SKM-1 treated with dmso at 0.1 percent for 144 hours (cell line): ENCODE data around the gene MPND.
A peak's percentile ranks its signal among the peaks of the same experiment; 100 is the strongest.

Experiments used
- DNase-seq: peaks from one replicate; lab custom pipeline; 2025; ENCODE audit not compliant: unreplicated experiment; lab: John Stamatoyannopoulos, UW

Gene MPND

DNA sequence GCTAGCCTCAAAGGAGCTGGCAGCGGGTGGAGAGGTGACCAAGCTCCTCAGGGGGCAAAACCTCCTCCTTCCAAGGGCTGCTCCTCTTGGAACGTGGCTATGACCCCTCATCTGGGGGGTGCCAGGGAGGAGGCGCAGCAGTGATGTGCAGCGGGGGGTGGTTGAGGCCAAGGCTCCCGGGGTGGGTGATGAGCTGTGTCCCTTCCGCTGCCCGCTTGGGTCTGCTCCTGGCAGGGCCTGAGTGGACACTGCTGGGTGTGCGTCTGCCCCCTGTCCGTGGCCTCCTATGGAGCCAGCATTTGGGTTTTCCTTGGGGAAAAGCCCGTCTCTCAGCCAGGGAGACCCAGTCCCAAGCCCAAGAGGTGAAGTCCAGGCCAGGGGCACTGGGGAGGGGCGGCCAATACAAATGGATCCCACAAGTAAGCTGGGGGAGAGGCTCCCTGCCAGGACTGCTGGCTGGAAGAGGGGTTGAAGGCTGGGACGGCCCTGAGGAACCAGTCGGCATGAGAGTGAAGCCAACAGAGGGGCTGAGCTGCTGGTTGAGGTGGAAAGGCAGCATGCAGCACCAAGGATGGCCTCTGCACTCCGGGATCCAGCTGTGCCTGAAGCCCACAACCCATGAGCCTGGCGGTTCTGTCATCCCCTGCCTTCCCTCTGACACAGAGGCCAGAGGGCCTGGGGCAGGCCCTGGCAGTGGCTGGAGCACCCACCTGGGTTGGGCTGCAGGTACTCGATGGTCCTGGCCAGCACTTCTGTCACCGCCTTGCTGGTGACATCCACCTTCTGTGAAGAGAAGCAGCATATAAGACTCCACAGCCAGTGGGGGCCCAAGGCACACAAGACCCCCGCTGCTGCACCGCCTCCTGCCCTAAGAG lies 22.7 kb downstream of the MPND start:
- DNase-seq, result no peak

DNA sequence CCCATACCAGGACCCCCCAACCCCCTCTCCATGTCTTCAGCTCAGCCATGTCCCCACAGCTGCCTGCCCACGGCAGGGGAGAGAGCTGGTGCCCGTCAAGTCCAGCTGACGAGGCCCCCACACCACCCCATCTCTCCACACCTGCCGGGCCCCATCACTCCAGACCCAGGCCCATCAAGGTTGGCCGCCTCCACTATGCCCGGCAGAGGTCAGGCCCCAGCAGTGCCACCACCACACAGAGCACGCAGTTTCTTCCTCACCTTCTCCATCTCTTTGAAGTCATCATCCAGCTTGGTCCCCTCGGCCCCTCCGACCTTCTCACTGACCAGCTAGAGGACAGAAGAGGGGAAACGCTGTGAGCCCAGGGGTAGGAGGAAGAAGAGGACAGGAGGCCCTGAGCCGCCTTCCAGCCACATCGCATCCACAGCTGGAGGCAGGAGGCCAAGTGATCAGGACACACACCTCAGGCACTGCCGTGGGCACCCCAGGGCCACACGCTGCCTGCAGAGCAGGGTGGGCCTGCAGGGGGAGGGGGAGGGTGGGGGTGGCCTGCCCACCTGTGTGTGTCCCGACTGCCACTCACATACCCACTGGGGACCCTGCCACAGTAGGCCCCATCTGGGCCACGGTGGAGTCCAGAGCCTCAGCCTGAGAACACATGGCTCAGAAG lies 23.4 kb downstream of the MPND start:
- no peak for DNase-seq

DNA sequence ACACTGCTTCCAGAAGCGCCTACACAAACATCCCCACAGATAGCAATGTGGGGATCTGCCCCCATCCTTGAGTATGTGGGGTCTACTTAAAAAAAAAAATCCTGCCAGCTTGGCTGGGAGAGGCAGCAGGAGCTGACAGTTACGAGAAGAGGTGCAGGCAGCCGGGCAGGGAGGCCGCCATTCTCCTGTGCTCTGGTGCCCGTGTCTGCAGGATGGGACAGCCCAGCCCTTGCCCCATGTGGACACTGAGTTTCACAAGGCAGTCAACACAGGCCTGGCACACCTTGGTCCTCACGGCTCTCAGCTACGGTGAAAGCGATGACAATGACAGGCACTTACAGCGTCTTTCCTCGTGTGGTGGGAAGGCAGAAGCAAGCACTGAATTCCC lies 24.0 kb downstream of the MPND start:
- DNase-seq, result no peak

DNA sequence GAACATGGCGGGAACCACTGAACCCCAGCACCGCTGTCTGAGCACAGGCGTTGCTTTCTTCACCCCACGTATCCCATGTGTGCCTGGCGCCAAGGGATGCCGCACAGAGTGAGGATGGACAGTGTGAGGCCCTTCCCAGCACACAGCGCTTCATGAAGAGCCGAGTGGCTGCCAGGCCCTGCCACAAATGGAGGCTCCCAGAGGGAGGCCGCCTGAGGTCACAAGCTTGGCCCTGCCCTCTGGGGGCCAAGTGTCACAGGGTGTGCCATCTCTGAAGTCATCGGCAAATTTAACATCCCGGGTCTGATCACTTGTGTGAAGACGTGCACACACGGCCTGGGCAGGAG lies 24.4 kb downstream of the MPND start:
- DNase-seq, result no peak

DNA sequence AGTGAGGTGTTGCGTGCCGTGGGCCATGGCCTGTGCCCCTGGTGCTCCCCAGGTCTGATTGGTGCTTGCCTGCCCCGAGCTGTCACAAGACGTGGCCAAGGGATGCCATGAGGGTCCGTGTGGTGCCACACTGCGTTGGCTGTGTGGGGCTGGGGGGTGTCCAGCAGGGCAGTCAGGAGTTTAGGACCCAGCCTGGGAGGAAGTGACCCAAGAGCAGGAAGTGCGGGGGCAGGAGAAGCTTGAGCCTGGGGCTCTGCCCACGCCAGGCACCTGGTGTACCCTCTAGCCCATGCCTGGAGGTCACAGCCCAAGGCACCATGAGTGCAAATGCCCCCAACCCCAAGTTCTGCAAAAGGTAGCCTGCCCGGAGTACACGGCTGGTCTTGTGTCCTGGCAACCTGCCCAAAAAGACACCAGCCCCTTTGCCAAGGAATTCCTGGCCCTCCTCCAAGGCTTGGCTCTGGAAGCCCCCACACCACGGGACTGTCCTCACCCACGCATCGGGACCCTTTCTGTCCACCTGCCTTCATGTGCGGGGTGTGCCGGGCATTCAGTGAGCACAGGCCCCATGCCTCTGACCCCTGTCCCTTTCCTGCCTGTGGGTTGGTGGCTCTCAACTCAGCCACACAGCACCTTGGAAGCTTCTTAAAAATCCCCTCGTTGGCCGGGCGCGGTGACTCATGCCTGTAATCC lies 24.9 kb downstream of the MPND start:
- no peak for DNase-seq

DNA sequence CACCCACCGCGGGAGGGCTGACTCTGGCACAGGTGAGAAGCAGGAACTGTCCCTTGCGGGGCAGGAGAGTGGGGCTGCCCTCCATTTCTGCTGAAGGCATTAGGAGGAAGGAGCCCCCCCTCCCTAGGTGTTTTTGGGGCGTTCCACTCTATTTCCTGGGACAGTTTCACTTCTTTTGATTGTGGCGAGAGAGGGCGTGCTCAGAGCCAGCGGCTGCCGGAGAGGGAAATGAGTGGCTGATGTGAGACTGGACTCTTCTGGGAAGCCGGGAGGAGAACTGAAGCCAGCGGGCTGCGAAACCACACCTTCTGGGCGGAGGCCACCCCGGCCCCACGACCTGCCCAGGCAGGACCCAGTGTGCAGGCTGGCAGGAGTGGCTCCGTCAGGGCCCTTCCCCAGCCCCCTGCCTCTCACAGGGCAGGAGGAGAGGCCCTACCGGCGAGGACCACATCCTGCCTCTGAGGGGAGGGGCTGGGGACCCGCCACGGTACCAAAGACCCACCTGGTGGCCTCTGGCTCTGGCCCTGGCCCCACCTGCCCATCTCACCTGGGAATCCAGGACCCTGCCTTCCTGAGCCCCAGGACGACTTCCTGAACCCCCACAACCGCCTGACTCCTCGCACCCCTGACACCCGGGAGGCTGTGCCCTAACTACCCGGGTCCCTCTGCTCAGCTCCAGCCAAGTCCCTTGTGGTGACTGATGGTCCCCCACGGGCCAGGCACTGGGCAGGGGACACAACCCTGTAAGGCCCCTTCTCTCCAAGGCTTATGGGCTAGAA lies 25.9 kb downstream of the MPND start:
- DNase-seq, result peak; percentile 37

DNA sequence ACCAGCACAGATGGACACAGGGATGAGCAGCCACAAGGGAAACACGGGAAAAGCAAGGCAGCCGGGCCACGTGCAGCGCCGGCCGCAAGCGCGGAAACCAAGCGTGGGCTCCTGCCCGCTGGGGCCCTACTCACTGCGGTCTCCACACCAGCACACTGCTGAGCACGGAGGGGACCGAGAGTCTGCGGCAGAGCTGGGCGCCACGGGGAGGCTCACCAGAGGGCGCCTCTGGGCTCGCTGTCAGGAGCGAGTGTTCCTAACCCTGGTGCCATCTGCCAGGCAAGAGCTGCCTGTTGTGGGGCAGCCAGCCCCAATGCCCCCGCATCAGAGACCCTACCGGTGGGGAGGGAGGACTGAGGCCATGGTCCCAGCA lies 26.5 kb downstream of the MPND start:
- DNase-seq, result no peak

DNA sequence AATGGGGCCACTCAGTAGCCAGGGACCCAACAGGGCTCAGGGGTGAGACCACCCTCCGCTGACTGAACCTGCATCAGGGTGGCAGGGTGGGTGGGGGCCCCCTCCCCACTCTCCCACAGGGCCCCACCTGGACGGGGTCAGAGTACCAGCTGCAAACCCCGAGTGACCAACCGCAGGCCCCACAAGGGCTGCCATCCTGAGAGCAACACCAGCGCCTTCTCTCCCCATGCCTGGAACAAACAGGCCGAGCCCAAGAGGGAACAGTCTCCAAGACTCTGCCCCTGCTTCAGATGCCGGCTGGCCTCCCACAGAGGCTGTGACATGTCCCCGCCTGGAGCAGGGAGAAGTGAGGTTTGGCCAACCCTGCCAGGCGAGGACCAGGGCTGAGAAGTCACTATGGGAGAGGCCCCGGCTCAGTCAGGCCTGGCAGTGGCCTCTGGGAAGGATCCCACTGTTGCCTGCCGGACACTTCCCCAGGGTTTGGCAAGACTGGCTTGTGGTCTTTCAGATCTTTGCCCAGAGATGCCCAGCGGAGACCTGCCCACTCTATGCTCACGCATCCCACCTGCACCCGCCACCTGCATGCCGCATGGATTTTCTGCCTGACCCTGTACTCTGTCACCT lies 27.2 kb downstream of the MPND start:
- no peak for DNase-seq

DNA sequence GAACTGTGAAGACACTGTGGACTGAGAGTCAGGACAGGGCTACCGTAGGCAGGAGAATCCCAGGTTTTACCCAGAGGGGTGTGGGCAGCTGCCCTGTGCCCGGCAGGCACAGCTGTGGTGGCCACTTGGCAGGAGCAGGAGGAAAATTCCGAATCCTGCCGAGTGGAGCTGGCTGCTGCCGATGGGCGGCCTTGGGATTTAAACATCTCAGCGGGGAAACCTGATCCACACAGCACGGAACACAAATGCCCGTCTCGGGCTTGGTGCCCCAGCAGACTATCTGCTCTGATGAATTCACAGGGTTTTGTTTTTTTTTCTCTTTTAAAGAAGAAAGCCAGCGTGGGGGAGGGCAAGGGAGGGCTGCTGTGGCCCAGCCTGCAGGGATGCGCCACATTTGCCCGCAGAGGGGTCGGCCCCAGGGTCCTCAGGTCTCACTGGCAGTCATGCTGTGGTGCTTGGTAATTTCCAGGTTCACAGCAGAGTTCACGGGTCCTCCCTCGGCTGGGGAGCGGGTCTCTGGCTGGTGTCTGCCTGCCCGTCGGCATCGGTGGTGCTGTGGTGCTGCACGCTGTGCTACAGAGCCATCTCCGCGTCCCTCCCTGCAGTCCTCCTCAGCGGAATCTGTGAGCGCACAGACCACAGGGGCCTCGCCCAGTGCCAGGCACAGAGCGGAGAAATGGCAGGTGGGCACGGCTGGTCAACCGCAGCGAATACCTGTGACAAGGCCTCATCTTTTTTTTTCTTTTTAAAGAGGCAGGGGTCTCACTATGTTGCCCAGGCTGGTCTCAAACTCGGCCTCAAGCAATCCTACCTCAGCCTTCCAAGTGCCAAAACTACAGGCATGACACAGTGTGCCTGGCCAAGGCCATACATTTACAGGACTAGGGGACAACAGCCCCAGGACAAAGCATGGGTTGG lies 28.1 kb downstream of the MPND start:
- DNase-seq, result no peak

DNA sequence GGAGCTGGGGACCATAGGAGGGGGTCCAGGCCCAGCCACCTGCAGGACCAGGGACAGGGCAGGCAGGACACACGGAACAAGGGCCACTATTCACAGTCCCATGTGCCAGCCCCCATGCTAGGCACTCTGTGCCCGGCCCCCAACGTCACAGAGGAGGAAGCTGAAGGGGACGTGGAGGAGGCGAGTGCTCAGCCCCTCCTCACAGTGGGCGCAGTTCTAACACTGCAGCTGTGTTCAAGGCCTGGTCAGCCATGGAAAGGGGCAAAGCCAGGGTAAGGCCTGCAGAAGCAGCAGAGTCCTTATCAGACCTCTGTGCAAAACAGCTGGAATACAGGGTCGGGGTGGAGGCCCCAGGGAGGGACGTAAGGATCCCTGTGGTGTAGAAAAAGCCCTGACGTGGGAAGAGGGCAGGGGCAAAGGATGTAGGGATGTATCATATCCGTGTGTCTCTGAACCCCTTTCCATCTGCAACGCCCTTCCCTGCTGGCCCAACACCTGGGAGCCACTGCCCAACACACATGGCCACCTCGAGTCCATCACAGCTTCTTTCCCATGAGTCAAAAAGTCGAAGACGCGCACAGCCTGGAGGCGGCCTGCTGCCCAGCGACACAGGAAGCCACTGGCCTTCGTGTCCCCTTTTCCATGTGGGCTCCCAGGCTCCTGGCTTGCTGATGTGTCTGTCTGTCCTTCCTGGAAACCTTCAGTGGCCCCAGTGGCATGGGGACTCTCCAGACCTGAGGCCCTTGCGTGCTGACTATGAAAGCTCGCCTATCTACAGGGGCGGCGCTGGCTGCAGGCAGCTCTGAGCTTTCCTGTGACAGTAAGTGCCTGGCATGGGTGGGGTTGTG lies 29.0 kb downstream of the MPND start:
- no peak for DNase-seq

DNA sequence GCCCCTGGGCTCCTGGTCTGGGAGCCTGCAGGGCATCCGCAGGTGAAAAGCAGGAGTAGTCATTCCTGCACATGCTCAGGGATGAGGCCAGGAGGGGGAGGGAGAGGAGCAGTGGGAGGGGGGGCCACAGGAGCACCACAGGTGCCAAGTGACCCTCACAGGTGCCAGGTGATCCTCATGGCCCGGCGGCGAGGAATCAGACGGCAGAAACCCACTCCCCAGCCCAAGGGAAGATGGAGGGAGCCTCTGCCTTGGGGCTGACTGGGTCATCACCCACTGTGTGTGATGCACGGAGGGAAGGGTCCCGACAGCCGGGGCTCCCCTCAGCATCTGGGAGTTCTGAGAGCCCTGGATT lies 29.6 kb downstream of the MPND start:
- DNase-seq, result no peak

DNA sequence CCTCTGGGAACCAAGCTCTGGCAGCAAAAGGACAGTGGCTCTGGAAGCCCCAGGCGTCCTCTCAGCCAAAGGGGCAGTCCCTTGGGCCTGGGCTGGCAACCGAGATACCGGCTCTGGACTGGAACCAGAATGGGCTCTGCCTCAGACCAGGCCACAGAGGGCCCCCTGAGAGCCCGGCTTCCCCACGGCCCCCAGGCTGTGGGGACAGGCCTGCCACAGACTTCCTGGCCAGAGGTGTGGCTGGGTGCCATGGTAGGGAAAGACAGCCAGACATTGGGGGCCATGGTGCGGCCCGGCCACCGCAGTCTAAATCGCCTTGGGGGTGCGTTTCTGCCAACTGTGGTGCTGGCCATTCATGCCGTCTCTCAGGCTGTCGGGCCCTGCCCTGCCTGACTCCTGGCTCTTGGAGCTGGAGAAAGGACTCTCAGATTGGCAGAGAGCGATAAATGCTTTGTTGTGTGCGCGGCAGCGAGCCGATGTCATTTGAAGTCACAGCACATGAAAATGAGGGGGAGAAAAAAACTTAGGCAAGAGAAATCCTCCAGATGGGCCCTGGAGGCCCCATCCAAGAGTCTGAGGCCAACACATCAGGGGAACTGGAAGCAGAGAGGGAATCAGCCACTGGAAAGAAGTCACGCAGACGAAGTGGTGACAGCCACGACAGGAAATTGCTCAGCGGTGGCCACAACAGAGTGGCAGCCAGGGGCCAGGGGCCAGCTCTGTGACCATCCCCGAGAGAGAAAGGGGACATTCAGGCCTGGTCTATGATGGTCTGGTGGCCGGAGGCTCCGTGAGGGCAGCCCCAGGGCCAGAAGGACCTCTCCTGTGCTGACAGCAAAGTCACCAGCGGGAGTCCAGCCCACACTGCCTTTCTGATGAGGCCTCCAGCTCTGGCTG lies 30.5 kb downstream of the MPND start:
- DNase-seq, result no peak

DNA sequence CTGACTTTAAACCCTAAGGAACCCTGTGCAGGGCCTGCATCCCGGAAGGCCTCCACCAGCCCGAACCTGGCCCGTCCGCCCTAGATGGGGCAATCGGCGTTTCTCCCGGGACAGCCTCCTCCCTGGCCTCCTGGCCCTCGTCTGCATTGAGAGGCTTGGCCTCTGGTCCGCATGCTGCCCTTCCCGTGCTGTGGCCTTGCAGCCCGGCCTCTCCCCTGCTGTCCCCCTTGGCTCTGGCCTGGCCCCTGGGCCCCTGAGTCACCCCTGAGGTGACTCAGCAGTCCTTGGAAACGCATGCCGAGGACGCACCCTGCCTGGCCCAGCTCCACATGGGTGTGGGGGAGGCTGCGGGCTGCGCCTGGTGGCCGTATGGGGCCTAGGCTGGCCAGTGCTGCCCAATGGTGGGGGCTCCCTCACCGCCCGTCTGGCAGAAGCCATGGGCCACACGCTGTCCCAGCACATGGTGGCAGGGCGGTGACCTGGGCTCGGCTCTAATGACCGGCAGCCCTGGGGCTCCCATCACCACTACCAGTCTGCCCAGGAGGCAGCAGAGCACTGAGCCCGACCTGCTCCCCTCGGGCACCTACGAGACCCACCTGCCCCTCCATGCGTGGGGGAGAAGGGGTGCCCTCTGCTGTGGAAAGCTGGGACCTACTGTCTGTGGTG lies 31.3 kb downstream of the MPND start:
- no peak for DNase-seq

DNA sequence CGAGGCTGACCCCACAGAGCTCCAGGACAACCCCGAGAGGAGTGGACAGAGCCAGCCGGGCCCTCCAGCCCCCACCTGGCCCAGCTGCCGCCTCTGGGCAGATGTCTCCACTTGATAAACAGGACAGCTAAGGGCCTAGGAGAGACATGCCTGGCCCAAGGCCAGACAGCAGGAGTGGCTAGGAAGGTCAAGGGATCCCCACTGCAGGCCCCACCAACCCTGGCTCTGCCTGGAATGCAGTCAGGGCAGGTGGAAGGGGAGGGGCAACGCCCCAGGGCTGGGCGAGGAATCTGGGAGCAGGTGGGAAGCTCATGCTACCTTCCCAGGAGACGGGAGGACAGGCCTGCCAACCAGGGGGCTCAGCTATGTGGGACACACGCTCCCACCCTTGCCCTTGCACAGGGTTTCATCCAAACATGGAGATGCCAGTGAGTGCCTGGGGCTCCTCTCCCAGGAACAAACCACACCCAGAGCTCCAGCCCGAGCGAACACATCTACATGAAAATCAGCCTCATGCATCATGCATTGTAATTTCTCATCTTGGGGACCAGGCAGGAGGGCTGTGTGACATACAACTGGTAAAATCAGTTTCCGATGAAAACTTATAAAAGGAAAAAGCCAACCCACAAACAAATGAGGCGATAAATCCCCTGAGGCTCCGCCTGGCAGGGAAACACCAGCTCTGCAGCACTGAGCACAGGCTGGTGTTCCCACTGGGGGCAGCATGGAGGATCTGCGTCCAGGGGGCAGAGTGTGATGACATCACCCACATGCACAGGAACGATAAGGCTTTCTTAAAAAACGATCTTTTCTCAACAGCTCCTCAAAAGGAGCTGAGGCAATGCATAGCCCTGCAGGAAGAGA lies 32.0 kb downstream of the MPND start:
- no peak for DNase-seq

DNA sequence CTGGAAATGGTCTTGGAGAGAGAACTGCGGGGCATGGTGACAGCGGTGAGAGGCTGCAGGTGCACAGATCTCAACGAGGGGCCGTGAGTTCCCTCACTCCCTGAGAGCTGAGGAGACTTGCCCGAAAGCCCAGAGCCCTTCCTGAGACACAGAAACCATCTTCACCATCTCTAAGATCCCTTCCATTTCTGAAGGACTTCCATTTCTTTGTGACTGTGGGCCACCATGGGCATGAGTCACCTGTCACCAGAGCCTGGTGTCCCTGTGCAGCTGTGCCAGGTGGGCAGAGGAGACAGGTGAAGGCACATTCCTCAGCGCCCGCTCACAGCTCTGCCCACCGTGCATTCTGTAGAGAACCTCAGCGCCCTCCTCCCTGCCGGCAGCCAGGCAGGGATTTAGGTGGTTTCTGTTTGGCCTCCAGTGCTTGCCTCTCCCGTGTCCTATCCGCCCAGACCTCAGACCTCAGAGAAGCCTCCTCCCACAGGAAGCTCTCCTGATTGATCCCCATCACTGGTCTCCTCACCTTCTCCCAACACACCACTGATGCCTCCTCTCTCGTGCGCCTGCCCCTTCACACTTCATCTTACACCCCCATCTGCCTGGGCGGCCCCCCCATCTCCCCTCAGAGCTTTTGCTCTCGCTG lies 32.8 kb downstream of the MPND start:
- DNase-seq, result no peak

DNA sequence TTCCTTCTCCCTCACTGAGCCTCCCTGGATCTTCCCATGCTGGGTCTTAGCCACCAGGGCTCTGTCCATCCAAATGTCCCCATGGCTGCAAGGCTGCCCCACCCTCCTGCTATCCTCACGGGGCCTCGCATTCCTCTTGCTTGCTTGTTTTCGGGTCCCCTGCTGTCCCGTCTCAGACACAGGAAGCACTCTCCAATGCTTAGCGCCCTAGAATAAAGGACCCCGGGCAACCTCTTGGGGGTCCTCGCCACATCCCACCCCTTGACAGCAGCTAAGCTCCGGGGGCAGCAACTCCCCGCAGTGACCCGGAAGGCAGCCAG lies 33.3 kb downstream of the MPND start:
- no peak for DNase-seq
